HEK293 (cell line): ENCODE measurements around the gene UPB1.

Experiments
- CTCF ChIP-seq: fragments of 450-650 bp; formaldehyde crosslinking; IDR thresholded peaks from 2 replicates; pipeline ENCODE4 v1.5.1; 2016; ENCODE audit warnings: missing biosample characterization, missing genetic modification characterization
- KLF9 ChIP-seq: fragments of 450-650 bp; formaldehyde crosslinking; IDR thresholded peaks from 2 replicates; pipeline ENCODE4 v1.5.1; 2016; ENCODE audit warnings: missing biosample characterization, missing genetic modification characterization, low read depth
- ZNF10 ChIP-seq: fragments of 450-650 bp; formaldehyde crosslinking; IDR thresholded peaks from 2 replicates; pipeline ENCODE4 v1.5.1; 2017; ENCODE audit warnings: missing biosample characterization, missing genetic modification characterization
- ZNF174 ChIP-seq: fragments of 450-650 bp; formaldehyde crosslinking; IDR thresholded peaks from 2 replicates; pipeline ENCODE4 v1.5.0; 2017; ENCODE audit warnings: missing biosample characterization, mild to moderate bottlenecking, missing genetic modification characterization
- ZNF175 ChIP-seq: fragments of 450-650 bp; formaldehyde crosslinking; IDR thresholded peaks from 2 replicates; pipeline ENCODE4 v1.5.1; 2016; ENCODE audit warnings: missing biosample characterization, missing genetic modification characterization

DNA sequence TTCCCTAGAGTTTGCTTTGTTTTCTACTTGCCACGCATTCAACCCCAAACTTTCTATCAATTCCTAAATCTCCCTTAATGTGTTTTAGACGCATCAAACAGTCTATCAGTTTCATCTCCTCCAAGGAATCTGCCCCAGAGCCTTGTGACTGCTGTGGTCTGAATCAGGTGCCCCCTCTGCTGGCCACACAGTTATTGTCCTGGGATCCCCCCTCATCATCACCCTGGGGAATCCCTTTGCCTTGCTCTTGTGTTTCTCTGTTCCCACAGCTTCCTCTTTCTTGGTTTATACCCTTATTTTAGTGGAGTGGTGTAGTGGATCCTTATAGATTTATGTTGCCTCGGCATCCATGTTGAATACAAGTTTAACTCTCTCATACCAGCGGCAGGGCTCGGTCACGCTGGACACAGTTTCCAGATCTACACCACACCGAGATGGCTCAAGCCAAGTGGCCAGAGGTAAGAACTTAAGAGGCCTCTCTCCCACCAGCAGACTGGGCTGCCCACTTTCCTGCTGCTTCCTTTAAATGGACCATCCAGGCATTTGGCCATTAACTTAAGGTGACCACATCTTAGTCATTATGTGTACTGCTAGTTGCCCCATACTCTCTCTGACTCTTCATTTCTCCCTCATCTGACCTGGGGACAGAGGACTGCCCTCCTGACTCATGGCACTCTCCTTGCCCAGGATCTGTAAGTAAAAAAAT is 8.2 kb downstream of the UPB1 start:
- TF ChIP-seq CTCF (tag by site-specific recombination) (0 out of 2 replicates have a peak, but pooled peaks have one; percentile 23), ZNF175 (tag by site-specific recombination) (no peak), KLF9 (tag by site-specific recombination) (no peak), ZNF10 (no peak), ZNF174 (tag by site-specific recombination) (no peak)
